Activated CD4-positive, alpha-beta T cell treated with anti-CD3 and anti-CD28 coated beads, Interleukin-2, amount 50 U/mL, for 48 hours (primary cell): Measurements from ENCODE around the gene ZEB2.

Experiments used
- DNase-seq, 2 experiments: peaks; one replicate each; pipeline ENCODE4 v3.0.0-alpha.2; 2020

Gene ZEB2

GRCh38 chr2:144512470-144512869 is 7.4 kb downstream of the ZEB2 start:
- DNase-seq = no peak

DNA sequence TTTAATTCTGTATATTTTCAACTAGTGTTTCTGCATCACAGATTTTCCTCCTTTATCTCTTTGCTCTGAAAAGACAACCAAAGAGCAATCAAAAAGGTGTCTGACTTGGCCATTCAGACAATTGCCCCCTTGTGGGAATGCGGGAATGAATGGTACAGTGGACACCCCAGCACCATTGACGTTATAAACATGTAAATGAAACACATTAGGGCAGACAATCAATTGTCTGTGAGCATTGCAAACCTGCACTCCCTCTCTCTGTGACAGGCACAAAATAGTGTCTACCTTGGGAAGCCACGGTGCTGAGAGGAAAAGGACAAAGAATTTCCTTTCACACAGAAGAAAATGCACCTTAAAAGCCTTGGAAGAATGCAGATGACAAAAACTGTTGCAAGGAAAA is 8.0 kb downstream of the ZEB2 start:
- no peak for DNase-seq

DNA sequence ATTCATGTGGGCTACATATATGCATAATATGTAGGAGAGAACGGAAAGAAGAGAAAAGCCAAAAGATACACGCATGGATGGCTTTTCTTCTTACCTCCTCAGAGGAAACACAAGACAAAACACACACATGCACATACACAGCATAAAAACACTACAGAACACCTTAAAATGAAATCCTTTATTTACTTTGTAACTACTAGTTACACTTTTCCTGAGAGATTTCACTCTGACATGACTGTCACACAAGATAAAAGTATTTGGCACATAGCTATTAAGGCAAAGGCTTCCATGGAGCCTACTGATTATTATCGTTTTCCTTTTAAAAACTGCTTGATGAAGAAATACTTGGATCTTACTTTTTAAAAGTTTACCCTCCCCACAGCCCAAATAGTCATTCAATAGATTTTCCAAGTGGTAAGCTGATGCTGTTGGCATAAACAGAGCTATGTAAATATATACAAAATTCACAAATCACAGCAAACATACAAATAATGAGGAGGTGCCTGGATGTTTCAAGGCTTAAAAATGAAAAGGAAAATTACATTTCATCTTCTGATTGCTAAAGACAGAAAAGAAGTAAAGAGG is 8.6 kb downstream of the ZEB2 start:
- DNase-seq = no peak

- no peak for DNase-seq
Measured at GRCh38 chr2:144510294-144510991, 9.5 kb downstream of the ZEB2 start.

DNA sequence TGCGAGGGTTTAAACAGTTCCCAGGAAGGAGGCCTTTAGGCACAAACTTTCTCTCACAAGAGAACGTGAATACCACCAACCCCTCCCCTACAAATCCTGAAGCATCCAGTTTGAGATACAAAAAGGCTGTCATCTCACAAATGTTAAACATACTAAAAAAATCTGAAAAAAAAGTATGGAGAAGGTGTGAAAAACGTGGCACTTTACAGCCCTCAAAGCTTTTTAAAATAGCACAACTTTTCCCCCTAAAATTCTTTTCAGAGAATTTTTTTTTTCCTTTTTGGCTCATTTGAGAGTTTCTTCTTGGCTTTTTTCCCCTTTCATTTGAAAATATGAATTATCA is 10.1 kb downstream of the ZEB2 start:
- DNase-seq = no peak

- no peak for DNase-seq
Measured at GRCh38 chr2:144509001-144509878, 10.7 kb downstream of the ZEB2 start.

DNA sequence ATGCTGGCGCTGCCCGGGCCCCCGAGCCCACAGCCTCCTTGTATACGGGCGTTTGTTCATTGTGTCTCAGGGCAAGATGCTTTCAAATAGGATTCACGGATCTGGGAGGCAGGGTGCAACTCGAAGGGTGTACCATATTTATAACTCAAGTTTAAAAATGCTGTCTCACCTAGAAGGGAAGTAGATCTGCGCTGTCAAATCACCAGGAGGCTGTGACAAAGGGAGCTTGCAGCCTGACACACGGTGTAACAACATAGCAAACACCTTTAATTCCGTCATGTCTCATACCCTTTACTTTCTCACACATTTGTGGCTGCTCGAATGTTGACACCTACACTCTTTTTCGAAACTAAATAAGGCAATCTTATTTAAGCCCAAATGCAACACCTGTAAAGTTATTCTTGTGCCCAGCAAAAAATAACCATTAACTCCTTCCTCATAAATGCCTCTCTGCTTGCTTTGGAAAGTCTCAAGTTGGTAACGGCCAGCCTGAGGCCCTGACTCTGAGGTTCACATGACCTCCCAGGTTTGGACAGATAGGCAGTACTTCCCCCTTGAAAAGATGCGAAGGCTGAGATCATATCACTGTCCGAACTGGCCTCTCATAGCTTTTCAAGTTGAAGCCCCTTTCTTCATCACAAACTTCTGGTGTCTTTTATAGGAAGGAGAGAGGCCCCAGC is 11.6 kb downstream of the ZEB2 start:
- DNase-seq = no peak

DNA sequence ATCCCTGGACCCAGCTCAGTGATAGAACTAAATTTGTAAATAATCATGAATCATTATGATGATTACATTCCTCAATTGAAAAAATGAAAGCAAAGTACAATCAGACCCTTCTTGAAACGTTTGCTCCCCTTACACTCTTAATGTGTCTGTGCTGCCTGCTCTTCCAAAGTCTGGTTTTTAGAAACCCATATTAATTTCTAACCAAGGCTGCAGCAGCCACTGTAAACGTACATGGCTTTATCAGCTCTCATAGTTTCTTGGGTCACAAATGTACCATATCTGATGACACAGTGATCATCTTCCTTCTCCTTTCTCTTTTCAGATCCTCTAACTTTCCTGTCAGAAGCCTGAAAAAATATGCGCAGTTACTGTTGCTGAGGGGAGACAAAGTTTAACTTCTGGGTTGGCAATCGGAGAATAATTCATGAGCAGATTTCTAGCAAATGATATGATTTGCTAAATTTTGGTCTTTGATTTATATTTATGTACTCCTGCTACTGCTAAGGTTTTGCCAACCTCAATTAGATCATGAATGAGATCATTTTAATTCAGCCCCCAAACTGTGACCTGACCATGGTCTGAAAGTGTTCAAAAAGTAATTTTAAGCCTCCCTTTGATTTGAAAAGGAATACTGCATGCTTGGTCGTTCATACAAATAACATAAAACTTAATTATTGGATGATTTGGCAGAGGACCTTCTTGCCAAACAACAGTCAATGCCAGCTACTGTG is 12.3 kb downstream of the ZEB2 start:
- no peak for DNase-seq

- no peak for DNase-seq
Measured at GRCh38 chr2:144505245-144505831, 14.6 kb downstream of the ZEB2 start.

DNA sequence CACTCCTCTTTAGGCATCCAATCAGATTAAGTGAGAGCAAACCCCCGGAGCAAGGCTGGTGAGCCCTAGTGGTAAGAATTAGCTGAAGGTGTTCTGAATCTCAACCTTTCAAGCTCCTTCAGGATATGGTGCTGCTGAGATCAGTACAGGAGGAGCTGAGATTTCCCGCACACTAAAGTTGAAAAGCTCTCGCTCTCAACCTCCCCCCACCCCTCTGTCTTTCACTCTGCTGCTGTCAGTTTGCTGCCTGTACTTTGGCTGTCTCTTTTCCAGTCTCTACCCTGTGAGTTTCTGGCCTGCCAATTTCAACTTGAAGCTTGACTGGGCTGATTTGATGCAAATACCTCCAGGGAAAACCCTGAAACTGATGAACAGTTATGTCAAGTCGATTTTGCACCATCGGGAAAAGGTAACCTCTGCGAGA is 15.7 kb downstream of the ZEB2 start:
- DNase-seq = no peak

- no peak for DNase-seq
Measured at GRCh38 chr2:144503242-144503641, 16.7 kb downstream of the ZEB2 start.

GRCh38 chr2:144502369-144502768 is 17.6 kb downstream of the ZEB2 start:
- no peak for DNase-seq

- no peak for DNase-seq
Measured at GRCh38 chr2:144501627-144502026, 18.3 kb downstream of the ZEB2 start.

- DNase-seq = no peak
Measured at GRCh38 chr2:144501118-144501517, 18.8 kb downstream of the ZEB2 start.

- DNase-seq = no peak
Measured at GRCh38 chr2:144500563-144500962, 19.4 kb downstream of the ZEB2 start.

DNA sequence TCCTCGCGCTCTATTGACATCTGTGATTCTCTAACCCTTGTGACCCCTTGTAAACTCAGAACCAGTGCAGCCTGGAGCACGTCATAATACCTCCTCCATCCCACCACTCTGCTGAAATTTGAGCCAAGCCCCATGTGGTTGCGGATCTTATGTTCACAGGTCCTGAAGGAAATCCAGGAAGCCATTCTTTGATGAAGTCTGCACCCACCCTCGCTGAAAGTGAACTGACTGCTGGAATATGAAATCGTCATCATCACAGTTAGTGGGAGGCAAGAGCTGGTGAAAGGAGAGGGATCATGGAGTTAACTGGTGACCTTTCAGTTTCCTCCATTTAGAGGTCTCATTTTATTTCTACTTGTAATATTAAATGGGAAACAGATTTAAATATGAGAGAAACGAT is 21.6 kb downstream of the ZEB2 start:
- no peak for DNase-seq

DNA sequence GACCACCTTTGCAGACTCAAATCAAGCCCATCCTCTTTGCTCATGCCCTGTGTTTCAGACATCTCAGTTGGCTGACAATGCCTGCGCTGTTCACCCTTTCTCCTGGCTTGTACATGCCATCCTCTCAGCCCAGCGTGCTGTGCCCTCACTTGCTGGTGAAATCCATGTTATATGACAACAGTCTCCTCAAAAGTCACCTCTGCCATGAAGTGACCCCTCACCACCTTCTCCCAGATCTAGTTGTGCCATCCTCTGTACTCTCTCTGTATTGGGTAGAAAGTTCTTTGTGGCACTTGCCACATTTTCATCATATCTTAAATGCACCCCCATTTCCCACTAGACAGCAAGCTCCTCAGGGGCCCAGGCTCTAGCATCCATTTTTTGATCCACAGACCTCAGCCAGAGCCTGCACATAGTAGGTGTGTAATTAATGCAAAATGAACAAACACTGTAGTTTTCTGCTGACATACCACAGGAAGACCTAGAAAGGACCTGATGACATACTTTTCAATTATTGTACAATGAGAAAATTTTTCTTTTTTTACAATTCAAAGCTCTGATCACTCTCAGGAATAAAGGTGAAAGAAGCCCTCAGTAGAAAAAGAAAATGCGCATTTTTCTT is 22.8 kb downstream of the ZEB2 start:
- DNase-seq = no peak

GRCh38 chr2:144496092-144496976 is 23.6 kb downstream of the ZEB2 start:
- no peak for DNase-seq

DNA sequence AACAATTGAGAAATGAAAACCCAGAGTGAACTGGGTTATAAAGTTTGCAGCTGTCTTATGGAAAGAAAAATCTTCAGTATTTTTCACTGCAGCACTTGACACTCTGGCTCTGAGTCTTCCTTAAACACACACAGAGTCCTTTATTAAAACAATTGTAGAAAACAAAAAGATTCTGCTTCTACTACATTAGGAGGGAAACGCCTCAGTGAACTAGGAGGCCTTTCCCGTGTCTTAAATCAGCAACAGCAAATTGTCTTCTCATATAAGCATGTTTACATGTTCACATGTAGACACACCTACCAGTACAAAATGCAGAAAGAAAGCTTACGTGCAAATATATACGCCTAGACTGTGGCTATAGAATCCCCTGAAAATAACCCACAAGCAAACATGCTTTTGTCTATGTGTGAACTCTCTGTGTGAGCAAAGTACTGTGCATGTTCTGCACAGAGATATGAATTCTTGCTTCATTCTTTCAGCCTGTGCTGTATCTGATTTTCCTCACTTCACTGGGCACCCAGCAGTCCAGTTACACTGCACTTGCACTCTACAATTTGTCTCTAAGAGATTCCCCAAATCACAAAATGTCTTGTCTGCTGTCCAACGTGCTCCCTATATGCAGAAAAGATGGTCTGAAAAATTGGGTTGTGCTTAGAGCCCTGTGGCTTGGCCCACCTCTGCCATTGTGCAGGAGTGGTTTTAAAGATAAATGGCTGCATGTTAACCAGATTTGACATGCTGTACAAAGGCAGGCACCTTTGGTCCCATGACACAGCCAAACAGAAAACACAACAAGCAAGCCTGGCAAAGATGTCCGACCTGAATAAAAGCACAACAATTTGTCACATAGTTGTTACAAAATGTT is 24.5 kb downstream of the ZEB2 start:
- DNase-seq = no peak
